CD14-positive monocyte (primary cell): Measurements from ENCODE around the gene GAREM1. TPM values are rescaled to one million over a fixed set of nuclear protein-coding genes. Genes with fewer than 3 reads are reported as not detected.

Source experiments
- DNase-seq, 3 donors: peaks; one replicate each; pipeline ENCODE4 v3.0.0-alpha.2; 2011 to 2022
- H2AFZ ChIP-seq: 2 replicates; pipeline ENCODE4 v1.6.0; 2012; ENCODE audit warnings: mild to moderate bottlenecking, low read depth, low read length, inconsistent platforms; ENCODE audit not compliant: insufficient read depth, poor library complexity, severe bottlenecking
- H3K27ac ChIP-seq, 2 donors: 1 replicate in 1 of 2; 2 replicates in 1 of 2; pipeline ENCODE4 v1.5.1; 2012 to 2013; ENCODE audit warnings: low read length in 2 of 2, control low read depth in 1 of 2, inconsistent platforms in 1 of 2, low read depth in 1 of 2, mild to moderate bottlenecking in 1 of 2
- H3K27me3 ChIP-seq, 2 donors: one replicate each; pipeline versions ENCODE4 v1.6.0 to v1.6.1; 2011 to 2013; ENCODE audit warnings: low read length in 2 of 2; ENCODE audit not compliant: control insufficient read depth in 2 of 2, insufficient read depth in 2 of 2
- H3K36me3 ChIP-seq, 2 donors: replicated peaks in 1 of 2; 1 replicate in 1 of 2; 2 replicates in 1 of 2; pipeline versions ENCODE4 v1.5.1 to v1.6.1; 2012 to 2013; ENCODE audit warnings: low read length in 2 of 2, control low read depth in 1 of 2, inconsistent platforms in 1 of 2, mild to moderate bottlenecking in 1 of 2; ENCODE audit not compliant: insufficient read depth in 2 of 2, control insufficient read depth in 1 of 2
- H3K4me1 ChIP-seq, 2 donors: 1 replicate in 1 of 2; 2 replicates in 1 of 2; pipeline versions ENCODE4 v1.5.1 to v1.6.1; 2012 to 2013; ENCODE audit warnings: low read length in 2 of 2, control low read depth in 1 of 2, inconsistent platforms in 1 of 2, mild to moderate bottlenecking in 1 of 2, moderate library complexity in 1 of 2; ENCODE audit not compliant: insufficient read depth in 2 of 2, control insufficient read depth in 1 of 2
- H3K4me2 ChIP-seq: replicated peaks from 2 replicates; pipeline ENCODE3; 2012; ENCODE audit warnings: low read length, moderate library complexity, mild to moderate bottlenecking; ENCODE audit not compliant: poor library complexity, severe bottlenecking; ENCODE audit errors: extremely low read depth
- H3K4me3 ChIP-seq, 3 experiments: fragments of 200-600 bp in 1 of 3; sonication (generic) in 1 of 3; replicated peaks in 1 of 3; 1 replicate in 2 of 3; 2 replicates in 1 of 3; pipeline ENCODE4 v1.5.1; 2011 to 2013; ENCODE audit warnings: low read length in 3 of 3, mild to moderate bottlenecking in 3 of 3, control low read depth in 2 of 3, low read depth in 2 of 3, inconsistent platforms in 1 of 3, moderate library complexity in 1 of 3
- H3K79me2 ChIP-seq: 2 replicates; pipeline ENCODE4 v1.6.0; 2012; ENCODE audit warnings: mild to moderate bottlenecking, control low read depth, inconsistent platforms, low read length, moderate library complexity; ENCODE audit not compliant: insufficient read depth
- H3K9ac ChIP-seq: 2 replicates; pipeline ENCODE4 v1.6.0; 2017; ENCODE audit warnings: low read length, mild to moderate bottlenecking; ENCODE audit not compliant: insufficient read depth, poor library complexity, severe bottlenecking
- H3K9me3 ChIP-seq, 2 donors: replicated peaks in 1 of 2; 1 replicate in 1 of 2; 2 replicates in 1 of 2; pipeline versions ENCODE4 v1.5.1 to v1.6.1; 2012 to 2013; ENCODE audit warnings: low read length in 2 of 2, control low read depth in 1 of 2; ENCODE audit not compliant: control insufficient read depth in 1 of 2, insufficient read depth in 1 of 2
- H4K20me1 ChIP-seq: 2 replicates; pipeline ENCODE4 v1.6.0; 2012; ENCODE audit warnings: mild to moderate bottlenecking, low read length, control low read depth, moderate library complexity; ENCODE audit not compliant: insufficient read depth
- H3K27ac Mint-ChIP-seq, 7 donors: one replicate each; pipeline ENCODE4 v1.8.0; 2020; ENCODE audit warnings: mild to moderate bottlenecking in 7 of 7, mixed read lengths in 7 of 7, moderate library complexity in 6 of 7, inconsistent platforms in 2 of 7
- H3K27me3 Mint-ChIP-seq, 3 donors: one replicate each; pipeline ENCODE4 v1.8.0; 2021 to 2022; ENCODE audit warnings: low read depth in 3 of 3, mild to moderate bottlenecking in 3 of 3, mixed read lengths in 3 of 3, moderate library complexity in 3 of 3, inconsistent platforms in 1 of 3
- H3K36me3 Mint-ChIP-seq, 2 donors: one replicate each; pipeline ENCODE4 v1.8.0; 2020; ENCODE audit warnings: mixed read lengths in 2 of 2, inconsistent platforms in 1 of 2, mild to moderate bottlenecking in 1 of 2
- H3K4me1 Mint-ChIP-seq: one replicate; pipeline ENCODE4 v1.8.0; 2020; ENCODE audit warnings: mild to moderate bottlenecking, mixed read lengths
- H3K4me3 Mint-ChIP-seq, 2 donors: one replicate each; pipeline ENCODE4 v1.8.0; 2020; ENCODE audit warnings: mild to moderate bottlenecking in 2 of 2, mixed read lengths in 2 of 2, moderate library complexity in 1 of 2
- H3K9me3 Mint-ChIP-seq, 7 donors: one replicate each; pipeline ENCODE4 v1.8.0; 2020 to 2022; ENCODE audit warnings: mixed read lengths in 7 of 7, mild to moderate bottlenecking in 6 of 7, moderate library complexity in 6 of 7, inconsistent platforms in 2 of 7
- CTCF ChIP-seq: fragments of 200-600 bp; IDR thresholded peaks from one replicate; pipeline ENCODE4 v1.8.0; 2022; ENCODE audit warnings: antibody characterized with exemption, mild to moderate bottlenecking
- WGBS: methylation state at CpG from one replicate; pipeline ENCODE4 v1.1.5; 2013; ENCODE audit warnings: missing lambda C conversion rate; ENCODE audit not compliant: insufficient coverage; 5-methylcytosine and 5-hydroxymethylcytosine counted together
- intact Hi-C, 2 donors: fragments of 100-400 bp; cut with micrococcal nuclease; formaldehyde crosslinking; loops; one replicate each; pipeline versions ENCODE4 v1.15.0 to v1.15.1; 2023
- polyA plus RNA-seq, 3 donors: library from polyadenylated mRNA; depleted of rRNA in 1 of 3; unstranded in 2 of 3; stranded (reverse) in 1 of 3; fragments of 300-500 nt in 2 of 3; fragments of >200 nt in 1 of 3; fragmentation: Illumina TruSeq in 2 of 3; gene quantifications; 1 replicate in 2 of 3; 2 replicates in 1 of 3; pipeline ENCODE4 v1.2.3, GENCODE V29; 2012 to 2021

GAREM1 gene
- polyA plus RNA-seq, 3 donors: 0.24 TPM; not detected in 2

GRCh38 chr18:32275221-32275620, 195.5 kb downstream of the GAREM1 start:
- Mint-ChIP-seq H3K4me3 (no peak overlapping the region), H3K9me3 (peaks cover 0 to 4% (median 0%) of the 10 kb centered on the region in 7 donors), H3K27me3 (peaks cover 0 to 6% (median 4%) of the 10 kb centered on the region in 3 donors), H3K36me3 (no peaks in the 10 kb centered on the region), H3K27ac (no peak overlapping the region), H3K4me1 (no peaks in the 10 kb centered on the region)
- Histone ChIP-seq H3K4me2 (no peak overlapping the region), H3K27me3 (peaks cover 0 to 2% of the 10 kb centered on the region in 2 donors), H3K4me3 (no peak overlapping the region), H2AFZ (no peak overlapping the region), H3K4me1 (no peaks in the 10 kb centered on the region), H3K9ac (no peak overlapping the region), H3K36me3 (no peaks in the 10 kb centered on the region), H3K27ac (no peak overlapping the region), H3K79me2 (no peaks in the 10 kb centered on the region), H4K20me1 (no peaks in the 10 kb centered on the region), H3K9me3 (no peaks in the 10 kb centered on the region)
- intact Hi-C loops: no loop called here
- DNase-seq: no peak
- no peak for TF ChIP-seq CTCF
- WGBS: 91% methylated on average over 8 of the region's 8 CpGs

DNA sequence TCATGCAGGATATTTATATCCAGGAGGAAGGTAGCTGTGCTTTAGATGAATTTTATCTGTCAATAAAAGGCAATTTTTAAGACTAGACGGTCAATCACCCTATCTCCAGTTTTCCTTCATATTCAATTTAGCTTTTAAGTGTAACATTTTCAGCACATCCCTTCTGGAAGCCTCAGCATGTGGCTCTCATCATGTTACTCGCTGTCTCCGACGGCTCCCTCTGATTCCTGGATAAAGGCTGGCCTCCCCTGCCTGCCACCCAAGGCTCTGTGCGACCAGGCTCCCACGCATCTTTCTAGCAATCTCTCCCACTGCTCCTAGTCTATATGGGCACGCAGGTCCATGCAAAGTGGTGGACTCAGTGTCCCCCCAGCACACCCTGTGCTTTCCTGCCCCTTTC, 196.4 kb downstream of the GAREM1 start:
- intact Hi-C loops: no loop called here
- Histone ChIP-seq H3K4me3 (no peak overlapping the region), H3K4me1 (no peaks in the 10 kb centered on the region), H3K79me2 (no peaks in the 10 kb centered on the region), H3K9me3 (no peaks in the 10 kb centered on the region), H3K36me3 (no peaks in the 10 kb centered on the region), H3K9ac (no peak overlapping the region), H3K4me2 (no peak overlapping the region), H4K20me1 (no peaks in the 10 kb centered on the region), H3K27ac (no peak overlapping the region), H3K27me3 (peaks cover 0 to 2% of the 10 kb centered on the region in 2 donors), H2AFZ (no peak overlapping the region)
- 100% methylated on average over 6 of the region's 7 CpGs for WGBS
- Mint-ChIP-seq H3K27ac (no peak overlapping the region), H3K27me3 (peaks cover 3 to 6% (median 4%) of the 10 kb centered on the region in 3 donors), H3K4me1 (no peaks in the 10 kb centered on the region), H3K36me3 (no peaks in the 10 kb centered on the region), H3K9me3 (peaks cover 0 to 4% (median 0%) of the 10 kb centered on the region in 7 donors), H3K4me3 (no peak overlapping the region)
- no peak for DNase-seq
- no peak for TF ChIP-seq CTCF
